Ishikawa (cell line): ENCODE data around the gene ALKBH5.

Experiments
- CEBPB ChIP-seq: IDR thresholded peaks from 2 replicates; pipeline ENCODE4 v1.6.1; 2012
- EP300 ChIP-seq: IDR thresholded peaks from 2 replicates; pipeline ENCODE4 v1.6.1; 2012; ENCODE audit warnings: borderline replicate concordance
- TAF1 ChIP-seq: IDR thresholded peaks from 2 replicates; pipeline ENCODE4 v1.6.1; 2012; ENCODE audit warnings: low read depth, mild to moderate bottlenecking
- TCF12 ChIP-seq: IDR thresholded peaks from 2 replicates; pipeline ENCODE4 v1.6.1; 2012; ENCODE audit warnings: low read depth
- YY1 ChIP-seq: IDR thresholded peaks from 2 replicates; pipeline ENCODE4 v1.6.1; 2012; ENCODE audit warnings: low read depth
- TF ChIP-seq, protein P1 (sequence below): IDR thresholded peaks from 2 replicates; pipeline ENCODE4 v1.6.1; 2012

DNA sequence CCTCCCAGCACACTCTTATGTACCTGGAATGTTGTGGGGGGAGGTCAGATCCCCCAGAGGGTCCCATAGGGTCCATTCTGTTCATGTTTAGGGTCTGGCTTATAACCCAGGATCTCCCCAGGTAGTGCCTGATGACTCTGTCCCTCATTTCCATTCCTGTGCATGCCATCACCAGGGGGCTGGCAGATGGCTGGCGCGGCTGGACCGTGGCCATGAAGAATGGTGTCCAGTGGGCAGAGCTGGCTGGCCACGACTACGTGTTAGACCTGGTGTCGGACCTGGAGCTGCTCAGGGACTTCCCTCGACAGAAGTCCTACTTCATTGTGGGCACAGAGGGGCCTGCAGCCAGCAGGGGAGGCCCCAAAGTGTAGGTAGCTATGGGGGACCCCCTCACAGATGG is 35.0 kb upstream of the ALKBH5 start:
- TF ChIP-seq YY1 (no peak), TCF12 (no peak), TAF1 (no peak), EP300 (no peak), CEBPB (no peak)
- TF ChIP-seq, protein P1, sequence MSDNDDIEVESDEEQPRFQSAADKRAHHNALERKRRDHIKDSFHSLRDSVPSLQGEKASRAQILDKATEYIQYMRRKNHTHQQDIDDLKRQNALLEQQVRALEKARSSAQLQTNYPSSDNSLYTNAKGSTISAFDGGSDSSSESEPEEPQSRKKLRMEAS = no peak
